Breast epithelium (tissue), 4 donors: ENCODE measurements around the gene ANKIB1. TPM values are rescaled to one million over a fixed set of nuclear protein-coding genes. Genes with fewer than 3 reads are reported as not detected.

ENCODE experiments used
- DNase-seq, 2 donors: peaks; one replicate each; pipeline ENCODE4 v3.0.0-alpha.2; 2019; ENCODE audit warnings: low spot score in 2 of 2
- H3K27ac ChIP-seq, 2 donors: fragments of 200-600 bp; sonication (generic) in 1 of 2; one replicate each; pipeline ENCODE4 v1.5.1; 2016 to 2019; ENCODE audit warnings: mild to moderate bottlenecking in 1 of 2
- H3K27me3 ChIP-seq, 2 donors: fragments of 200-600 bp; sonication (generic) in 1 of 2; one replicate each; pipeline versions ENCODE4 v1.5.1 to v1.6.0; 2017 to 2019; ENCODE audit warnings: control low read depth in 1 of 2, mild to moderate bottlenecking in 1 of 2
- H3K36me3 ChIP-seq: fragments of 200-600 bp; one replicate; pipeline ENCODE4 v1.5.1; 2019
- H3K4me1 ChIP-seq, 2 donors: fragments of 200-600 bp; sonication (generic); one replicate each; pipeline ENCODE4 v1.5.1; 2016 to 2019; ENCODE audit warnings: control low read depth in 1 of 2
- H3K4me3 ChIP-seq, 3 donors: fragments of 200-600 bp; sonication (generic); 1 replicate in 2 of 3; 2 replicates in 1 of 3; pipeline ENCODE4 v1.5.1; 2016 to 2019; ENCODE audit warnings: mild to moderate bottlenecking in 3 of 3, moderate library complexity in 2 of 3
- H3K9me3 ChIP-seq, 2 donors: fragments of 200-600 bp; sonication (generic) in 1 of 2; one replicate each; pipeline ENCODE4 v1.5.1; 2016 to 2019; ENCODE audit warnings: control low read depth in 1 of 2
- POLR2A ChIP-seq: fragments of 450-650 bp; IDR thresholded peaks from one replicate; pipeline ENCODE4 v1.6.1; 2016; ENCODE audit warnings: antibody characterized with exemption, mild to moderate bottlenecking, moderate library complexity
- POLR2AphosphoS5 ChIP-seq, 3 donors: sonication (generic); formaldehyde crosslinking; IDR thresholded peaks; one replicate each; pipeline ENCODE4 v1.6.1; 2017; ENCODE audit warnings: antibody characterized with exemption in 3 of 3
- intact Hi-C: fragments of 100-400 bp; cut with DNase I; formaldehyde crosslinking; loops from one replicate; pipeline ENCODE4 v1.15.1; 2023; ENCODE audit warnings: low total_unique reads
- total RNA-seq, 3 donors: library from RNA; depleted of rRNA; stranded (reverse); fragments of >200 nt; gene quantifications; one replicate each; pipeline ENCODE4 v1.1.0, GENCODE V29; 2016
- TF ChIP-seq, protein P1 (sequence below), 3 donors: fragments of 450-650 bp; IDR thresholded peaks; one replicate each; pipeline ENCODE4 v1.5.1; 2016 to 2017; ENCODE audit warnings: antibody characterized with exemption in 3 of 3, mild to moderate bottlenecking in 3 of 3, moderate library complexity in 3 of 3

ANKIB1 gene
- total RNA-seq, 3 donors from 2014 or later: 51.8 to 61.3 (median 54.2) TPM

DNA sequence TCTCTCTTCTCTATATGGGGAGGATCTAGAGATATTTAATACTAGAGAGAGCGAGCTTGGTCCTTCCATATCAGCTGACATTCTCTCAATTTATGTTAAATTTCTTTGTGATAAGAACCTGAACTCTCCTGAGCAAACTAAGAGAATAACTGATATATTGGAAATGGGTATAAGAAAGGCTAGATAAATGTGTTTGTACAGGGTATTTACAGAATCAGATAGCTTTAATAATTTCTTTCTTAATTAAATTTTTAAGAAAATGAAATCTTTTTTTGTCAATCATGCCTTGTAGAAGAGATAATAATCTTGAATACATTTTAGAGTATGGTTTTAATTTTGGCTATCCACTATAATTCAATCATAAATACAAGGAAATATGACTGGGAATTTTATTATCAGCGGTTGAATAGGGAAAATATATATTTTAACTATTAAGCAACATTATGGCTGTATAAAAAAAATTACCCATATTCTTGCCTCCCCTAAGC lies 58.7 kb downstream of the ANKIB1 start:
- Histone ChIP-seq H3K36me3 (no peaks in the 10 kb centered on the region), H3K4me3 (no peak overlapping the region), H3K4me1 (no peaks in the 10 kb centered on the region), H3K27me3 (no peaks in the 10 kb centered on the region), H3K27ac (no peak overlapping the region), H3K9me3 (no peaks in the 10 kb centered on the region)
- no peak for DNase-seq
- intact Hi-C loops: no loop called here
- TF ChIP-seq, protein P1, sequence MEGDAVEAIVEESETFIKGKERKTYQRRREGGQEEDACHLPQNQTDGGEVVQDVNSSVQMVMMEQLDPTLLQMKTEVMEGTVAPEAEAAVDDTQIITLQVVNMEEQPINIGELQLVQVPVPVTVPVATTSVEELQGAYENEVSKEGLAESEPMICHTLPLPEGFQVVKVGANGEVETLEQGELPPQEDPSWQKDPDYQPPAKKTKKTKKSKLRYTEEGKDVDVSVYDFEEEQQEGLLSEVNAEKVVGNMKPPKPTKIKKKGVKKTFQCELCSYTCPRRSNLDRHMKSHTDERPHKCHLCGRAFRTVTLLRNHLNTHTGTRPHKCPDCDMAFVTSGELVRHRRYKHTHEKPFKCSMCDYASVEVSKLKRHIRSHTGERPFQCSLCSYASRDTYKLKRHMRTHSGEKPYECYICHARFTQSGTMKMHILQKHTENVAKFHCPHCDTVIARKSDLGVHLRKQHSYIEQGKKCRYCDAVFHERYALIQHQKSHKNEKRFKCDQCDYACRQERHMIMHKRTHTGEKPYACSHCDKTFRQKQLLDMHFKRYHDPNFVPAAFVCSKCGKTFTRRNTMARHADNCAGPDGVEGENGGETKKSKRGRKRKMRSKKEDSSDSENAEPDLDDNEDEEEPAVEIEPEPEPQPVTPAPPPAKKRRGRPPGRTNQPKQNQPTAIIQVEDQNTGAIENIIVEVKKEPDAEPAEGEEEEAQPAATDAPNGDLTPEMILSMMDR (IDR thresholded peaks at IDR 0.05): no peak
- no peak for TF ChIP-seq POLR2AphosphoS5 (IDR thresholded peaks at IDR 0.05)
- no peak for TF ChIP-seq POLR2A

DNA sequence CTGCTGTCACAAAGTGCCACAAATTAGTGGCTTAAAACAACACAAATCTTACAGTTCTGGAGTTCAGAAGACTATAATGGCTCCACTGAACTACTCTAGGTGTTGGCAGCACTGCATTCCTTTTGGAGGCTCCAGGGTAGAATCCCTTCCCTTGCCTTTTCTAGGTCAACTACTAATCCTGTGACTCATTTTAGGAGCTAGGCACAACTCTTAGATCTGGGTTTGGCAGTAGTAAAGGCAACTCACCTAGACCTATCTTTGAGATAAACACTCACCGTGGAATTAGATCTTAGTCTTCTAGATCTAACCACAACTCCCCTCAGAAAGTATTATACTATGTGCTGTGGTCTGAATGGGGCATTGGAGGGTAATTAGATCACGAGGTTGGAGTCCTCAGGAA lies 60.4 kb downstream of the ANKIB1 start:
- Histone ChIP-seq H3K4me3 (no peak overlapping the region), H3K4me1 (no peaks in the 10 kb centered on the region), H3K9me3 (no peaks in the 10 kb centered on the region), H3K27me3 (no peaks in the 10 kb centered on the region), H3K27ac (no peak overlapping the region), H3K36me3 (no peaks in the 10 kb centered on the region)
- TF ChIP-seq, protein P1 (IDR thresholded peaks at IDR 0.05): no peak
- TF ChIP-seq POLR2AphosphoS5 (IDR thresholded peaks at IDR 0.05): no peak
- TF ChIP-seq POLR2A: no peak
- intact Hi-C loops: no loop called here
- DNase-seq: no peak

DNA sequence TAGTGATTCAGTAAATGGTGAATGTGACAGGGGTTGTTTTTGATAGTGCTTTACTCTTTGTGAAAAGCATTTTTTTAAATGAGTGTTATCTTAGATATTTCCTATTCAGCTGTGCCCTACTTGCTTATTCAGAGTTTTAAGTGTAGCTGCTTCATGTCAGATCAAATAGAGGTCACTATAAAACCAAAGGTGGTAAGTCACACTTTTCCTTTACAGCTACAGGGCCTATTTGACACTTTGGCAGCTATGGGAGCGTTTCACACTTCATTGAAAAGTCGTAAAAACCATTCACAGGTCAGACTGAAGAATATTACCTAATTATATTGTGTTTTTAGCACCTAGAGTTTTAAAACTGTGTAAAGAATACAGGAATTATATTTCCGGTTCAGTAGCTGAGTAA lies 67.3 kb downstream of the ANKIB1 start:
- Histone ChIP-seq H3K4me3 (no peak overlapping the region), H3K27me3 (no peaks in the 10 kb centered on the region), H3K4me1 (no peaks in the 10 kb centered on the region), H3K9me3 (no peaks in the 10 kb centered on the region), H3K27ac (no peak overlapping the region), H3K36me3 (no peaks in the 10 kb centered on the region)
- intact Hi-C loops: no loop called here
- TF ChIP-seq POLR2A (no peak), POLR2AphosphoS5 (IDR thresholded peaks at IDR 0.05) (no peak)
- TF ChIP-seq, protein P1 (IDR thresholded peaks at IDR 0.05): no peak
- no peak for DNase-seq

DNA sequence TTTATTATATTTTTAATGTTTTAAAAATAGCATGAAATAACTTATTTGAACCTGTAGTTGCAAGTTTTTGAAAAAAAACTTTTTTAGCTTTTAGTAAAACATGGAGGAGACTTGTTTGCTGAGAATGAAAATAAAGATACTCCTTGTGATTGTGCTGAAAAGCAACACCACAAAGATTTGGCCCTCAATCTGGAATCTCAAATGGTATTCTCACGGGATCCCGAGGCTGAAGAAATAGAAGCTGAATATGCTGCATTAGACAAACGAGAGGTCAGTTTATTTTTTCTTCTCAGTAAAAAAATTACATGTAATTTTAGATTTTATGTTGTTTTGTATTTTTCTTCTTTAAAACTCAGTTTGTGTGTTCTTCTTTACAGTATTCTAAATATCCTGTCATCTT lies 73.5 kb downstream of the ANKIB1 start:
- no peaks in the 10 kb centered on the region for H3K36me3 ChIP-seq
- DNase-seq: no peak
- no peaks in the 10 kb centered on the region for H3K27me3 ChIP-seq
- no peak overlapping the region for H3K4me3 ChIP-seq
- TF ChIP-seq POLR2AphosphoS5 (IDR thresholded peaks at IDR 0.05): no peak
- no peak for TF ChIP-seq POLR2A
- TF ChIP-seq, protein P1 (IDR thresholded peaks at IDR 0.05): no peak
- no peaks in the 10 kb centered on the region for H3K4me1 ChIP-seq
- no peak overlapping the region for H3K27ac ChIP-seq
- intact Hi-C loops: no loop called here
- H3K9me3 ChIP-seq: no peaks in the 10 kb centered on the region

DNA sequence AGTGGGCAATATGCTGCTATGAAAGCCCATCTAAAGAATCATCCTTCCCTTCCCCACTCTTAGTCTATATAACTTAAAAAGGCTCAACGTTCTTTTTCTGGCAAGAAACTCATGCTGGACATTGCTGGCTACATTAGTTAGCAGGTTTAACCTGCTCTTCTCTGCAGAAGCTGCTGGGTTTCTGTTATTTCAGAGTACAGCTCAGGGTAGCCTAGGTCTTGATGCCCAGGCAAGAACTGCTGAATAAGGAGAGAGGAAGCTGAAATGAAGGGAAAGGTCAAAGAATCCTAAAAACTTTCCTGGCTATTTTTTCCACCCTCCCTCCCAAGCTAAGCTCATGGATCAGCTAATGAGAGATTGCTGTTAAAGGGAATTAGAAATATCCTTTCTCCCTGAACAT lies 79.4 kb downstream of the ANKIB1 start:
- Histone ChIP-seq H3K27me3 (no peaks in the 10 kb centered on the region), H3K4me3 (no peak overlapping the region), H3K27ac (no peak overlapping the region), H3K4me1 (no peaks in the 10 kb centered on the region), H3K36me3 (no peaks in the 10 kb centered on the region), H3K9me3 (no peaks in the 10 kb centered on the region)
- no peak for DNase-seq
- intact Hi-C loops: loop anchor here (2.0 kb wide), 1 partner anchor 78 kb away; no protein-coding TSS in a partner anchor
- TF ChIP-seq POLR2AphosphoS5 (IDR thresholded peaks at IDR 0.05) (no peak), POLR2A (no peak)
- TF ChIP-seq, protein P1 (IDR thresholded peaks at IDR 0.05): no peak
